DND-41 (cell line): ENCODE measurements around the gene WFIKKN1.

Experiments
- ATAC-seq: fragments of 200-7000 bp; cut with Tn5 transposase; 3 replicates; pipeline ENCODE4 v1.9.1; 2021; ENCODE audit warnings: low read depth; ENCODE audit not compliant: insufficient read depth
- DNase-seq: peaks from one replicate; pipeline ENCODE4 v3.0.0-alpha.2; 2020
- H2AFZ ChIP-seq: 2 replicates; pipeline ENCODE4 v1.6.0; 2012; ENCODE audit warnings: low read depth, low read length
- H3K27ac ChIP-seq: 2 replicates; pipeline ENCODE4 v1.5.1; 2012; ENCODE audit warnings: low read length, inconsistent platforms
- H3K27me3 ChIP-seq: fragments of 200-600 bp; sonication (generic); 2 replicates; pipeline ENCODE4 v1.6.0; 2012; ENCODE audit warnings: low read length, mild to moderate bottlenecking, inconsistent platforms; ENCODE audit not compliant: insufficient read depth, poor library complexity
- H3K36me3 ChIP-seq: 2 replicates; pipeline ENCODE4 v1.5.1; 2012; ENCODE audit warnings: low read length, inconsistent platforms; ENCODE audit not compliant: insufficient read depth
- H3K4me1 ChIP-seq: 2 replicates; pipeline ENCODE4 v1.5.1; 2012; ENCODE audit warnings: mild to moderate bottlenecking, low read length; ENCODE audit not compliant: insufficient read depth
- H3K4me2 ChIP-seq: 2 replicates; pipeline ENCODE4 v1.6.0; 2012; ENCODE audit warnings: mild to moderate bottlenecking, moderate library complexity, low read length, inconsistent platforms; ENCODE audit not compliant: insufficient read depth
- H3K4me3 ChIP-seq, 2 experiments: fragments of 200-600 bp in 1 of 2; shearing (Covaris generic) in 1 of 2; 2 replicates each; pipeline ENCODE4 v1.5.1; 2012 to 2016; ENCODE audit warnings: inconsistent platforms in 2 of 2, low read length in 2 of 2, mild to moderate bottlenecking in 2 of 2, low read depth in 1 of 2, moderate library complexity in 1 of 2
- H3K79me2 ChIP-seq: 2 replicates; pipeline ENCODE4 v1.6.0; 2012; ENCODE audit warnings: low read length, inconsistent platforms; ENCODE audit not compliant: insufficient read depth
- H3K9ac ChIP-seq: 2 replicates; pipeline ENCODE4 v1.6.0; 2012; ENCODE audit warnings: low read depth, mild to moderate bottlenecking, inconsistent platforms, low read length, moderate library complexity
- H3K9me3 ChIP-seq: 2 replicates; pipeline ENCODE4 v1.5.1; 2012; ENCODE audit warnings: low read length, moderate library complexity, mild to moderate bottlenecking, inconsistent platforms; ENCODE audit not compliant: insufficient read depth, severe bottlenecking
- H4K20me1 ChIP-seq: 2 replicates; pipeline ENCODE4 v1.6.0; 2012; ENCODE audit warnings: low read length; ENCODE audit not compliant: insufficient read depth
- EZH2 ChIP-seq: IDR thresholded peaks from 3 replicates; pipeline ENCODE4 v1.6.1; 2012; ENCODE audit warnings: borderline replicate concordance, low read depth, mild to moderate bottlenecking, moderate library complexity, low read length, inconsistent platforms; ENCODE audit not compliant: severe bottlenecking
- TF ChIP-seq, protein P1 (sequence below): IDR thresholded peaks from 2 replicates; pipeline ENCODE4 v1.5.1; 2012; ENCODE audit warnings: borderline replicate concordance, low read length, moderate library complexity, mild to moderate bottlenecking; ENCODE audit not compliant: poor library complexity, severe bottlenecking; ENCODE audit errors: extremely low read depth

WFIKKN1 gene, protein sequence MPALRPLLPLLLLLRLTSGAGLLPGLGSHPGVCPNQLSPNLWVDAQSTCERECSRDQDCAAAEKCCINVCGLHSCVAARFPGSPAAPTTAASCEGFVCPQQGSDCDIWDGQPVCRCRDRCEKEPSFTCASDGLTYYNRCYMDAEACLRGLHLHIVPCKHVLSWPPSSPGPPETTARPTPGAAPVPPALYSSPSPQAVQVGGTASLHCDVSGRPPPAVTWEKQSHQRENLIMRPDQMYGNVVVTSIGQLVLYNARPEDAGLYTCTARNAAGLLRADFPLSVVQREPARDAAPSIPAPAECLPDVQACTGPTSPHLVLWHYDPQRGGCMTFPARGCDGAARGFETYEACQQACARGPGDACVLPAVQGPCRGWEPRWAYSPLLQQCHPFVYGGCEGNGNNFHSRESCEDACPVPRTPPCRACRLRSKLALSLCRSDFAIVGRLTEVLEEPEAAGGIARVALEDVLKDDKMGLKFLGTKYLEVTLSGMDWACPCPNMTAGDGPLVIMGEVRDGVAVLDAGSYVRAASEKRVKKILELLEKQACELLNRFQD

DNA sequence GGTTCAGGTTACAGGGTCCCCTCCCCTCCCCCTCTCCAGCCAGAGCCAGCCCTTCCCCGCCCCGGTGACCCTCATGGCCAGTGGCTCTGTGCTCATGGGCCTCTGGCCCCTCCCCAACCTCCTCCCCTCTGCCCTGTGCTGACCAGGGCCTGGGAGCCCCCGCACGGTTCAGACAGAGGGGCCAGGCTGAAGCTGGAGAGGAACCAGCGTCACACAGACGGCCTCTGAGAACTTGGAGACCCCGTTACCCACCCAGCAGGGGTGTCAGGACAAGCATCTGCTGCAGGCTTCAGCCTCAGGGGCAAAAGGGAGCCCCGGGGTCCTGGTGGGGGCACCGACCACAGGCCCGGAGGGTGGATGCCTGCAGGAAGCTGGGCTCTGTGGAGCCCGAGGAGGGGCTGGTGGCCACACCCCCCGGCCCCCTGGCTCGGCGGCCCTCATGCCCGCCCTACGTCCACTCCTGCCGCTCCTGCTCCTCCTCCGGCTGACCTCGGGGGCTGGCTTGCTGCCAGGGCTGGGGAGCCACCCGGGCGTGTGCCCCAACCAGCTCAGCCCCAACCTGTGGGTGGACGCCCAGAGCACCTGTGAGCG lies at the start of gene WFIKKN1:
TSS of gene WFIKKN1 (plus strand) at position 171 of the 591 bp plus-strand sequence. CDS start at position 440, 269 bp downstream.
- peaks cover 29% of the 10 kb centered on the region for H3K36me3 ChIP-seq

DNA sequence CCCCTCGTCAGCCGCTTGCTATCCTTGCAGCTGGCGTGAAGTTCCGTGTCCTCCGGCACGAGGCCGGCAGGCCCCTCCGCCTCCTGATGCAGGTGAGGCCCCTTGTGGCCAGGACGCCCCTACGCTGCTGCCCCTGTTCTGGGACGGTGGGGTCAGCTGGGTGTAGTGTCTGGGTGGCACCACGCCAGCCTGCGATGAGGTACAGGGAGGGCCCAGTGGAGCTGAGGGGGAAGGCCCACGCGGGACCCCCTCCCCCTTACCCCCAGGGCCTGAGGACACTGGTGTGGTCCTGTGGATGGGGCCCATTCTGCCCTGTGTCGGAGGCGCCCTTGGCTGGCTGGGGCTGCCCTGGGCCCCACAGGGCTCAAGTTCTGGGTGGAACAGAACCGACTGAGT lies 48.6 kb upstream of the WFIKKN1 start:
- Histone ChIP-seq H3K27me3 (no peaks in the 10 kb centered on the region), H3K27ac (no peak overlapping the region), H3K9ac (no peak overlapping the region), H3K4me1 (peaks cover 5% of the 10 kb centered on the region), H3K9me3 (no peaks in the 10 kb centered on the region), H3K79me2 (peaks cover 4% of the 10 kb centered on the region), H4K20me1 (peaks cover 17% of the 10 kb centered on the region; the same call in 1 of the 2 replicates), H3K4me3 (no peak overlapping the region), H3K36me3 (peaks cover 31% of the 10 kb centered on the region), H2AFZ (no peak overlapping the region), H3K4me2 (no peak overlapping the region)
- no peak for ATAC-seq
- no peak for DNase-seq
- no peak for TF ChIP-seq EZH2
- TF ChIP-seq, protein P1, sequence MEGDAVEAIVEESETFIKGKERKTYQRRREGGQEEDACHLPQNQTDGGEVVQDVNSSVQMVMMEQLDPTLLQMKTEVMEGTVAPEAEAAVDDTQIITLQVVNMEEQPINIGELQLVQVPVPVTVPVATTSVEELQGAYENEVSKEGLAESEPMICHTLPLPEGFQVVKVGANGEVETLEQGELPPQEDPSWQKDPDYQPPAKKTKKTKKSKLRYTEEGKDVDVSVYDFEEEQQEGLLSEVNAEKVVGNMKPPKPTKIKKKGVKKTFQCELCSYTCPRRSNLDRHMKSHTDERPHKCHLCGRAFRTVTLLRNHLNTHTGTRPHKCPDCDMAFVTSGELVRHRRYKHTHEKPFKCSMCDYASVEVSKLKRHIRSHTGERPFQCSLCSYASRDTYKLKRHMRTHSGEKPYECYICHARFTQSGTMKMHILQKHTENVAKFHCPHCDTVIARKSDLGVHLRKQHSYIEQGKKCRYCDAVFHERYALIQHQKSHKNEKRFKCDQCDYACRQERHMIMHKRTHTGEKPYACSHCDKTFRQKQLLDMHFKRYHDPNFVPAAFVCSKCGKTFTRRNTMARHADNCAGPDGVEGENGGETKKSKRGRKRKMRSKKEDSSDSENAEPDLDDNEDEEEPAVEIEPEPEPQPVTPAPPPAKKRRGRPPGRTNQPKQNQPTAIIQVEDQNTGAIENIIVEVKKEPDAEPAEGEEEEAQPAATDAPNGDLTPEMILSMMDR, result no peak

More for the DNA sequence above, at the start of gene WFIKKN1:
- no peaks in the 10 kb centered on the region for H3K9me3 ChIP-seq
- no peak within 1 kb of the TSS for H2AFZ ChIP-seq
- H3K4me3 ChIP-seq, result no peak within 1 kb of the TSS
- H3K27ac ChIP-seq, result no peak within 1 kb of the TSS
- no peak for TF ChIP-seq EZH2
- TF ChIP-seq, protein P1, result no peak
- H3K9ac ChIP-seq, result no peak within 1 kb of the TSS
- H4K20me1 ChIP-seq, result peaks cover 34% of the 10 kb centered on the region
- no peak within 1 kb of the TSS for H3K4me2 ChIP-seq
- DNase-seq, result no peak
- H3K79me2 ChIP-seq, result peaks cover 21% of the 10 kb centered on the region
- peaks cover 20% of the 10 kb centered on the region for H3K4me1 ChIP-seq
- no peaks in the 10 kb centered on the region for H3K27me3 ChIP-seq
- ATAC-seq, result no peak

DNA sequence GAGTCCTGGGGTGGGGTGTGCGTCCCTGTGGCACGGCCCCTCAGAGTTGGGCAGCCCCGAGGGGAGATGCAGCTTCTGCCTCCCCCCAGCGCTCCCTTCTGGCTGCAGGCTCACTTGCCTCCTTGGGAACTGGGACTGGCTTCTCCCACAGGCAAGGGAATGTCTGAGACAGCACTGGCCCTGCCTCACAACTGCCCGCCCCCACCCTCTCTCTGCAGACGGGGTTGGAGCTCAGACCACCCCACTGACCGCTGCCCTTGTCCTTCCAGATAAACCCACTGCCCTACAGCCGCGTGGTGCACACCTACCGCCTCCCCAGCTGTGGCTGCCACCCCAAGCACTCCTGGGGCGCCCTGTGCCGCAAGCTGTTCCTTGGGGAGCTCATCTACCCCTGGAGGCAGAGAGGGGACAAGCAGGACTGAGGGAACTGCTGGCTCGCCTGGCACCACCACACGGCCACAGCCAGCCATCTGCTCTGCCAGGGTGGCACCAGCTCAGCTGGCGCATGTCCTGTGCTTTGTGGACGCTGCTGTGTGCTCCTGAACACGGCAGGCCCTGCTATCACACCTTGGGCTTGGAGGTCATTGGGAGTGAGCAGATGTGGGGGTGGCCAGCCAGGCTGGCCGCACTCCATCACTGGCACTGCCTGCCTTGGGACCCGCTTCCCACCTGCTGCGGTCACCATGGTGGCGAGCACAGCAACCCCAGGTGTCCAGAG lies 48.0 kb upstream of the WFIKKN1 start:
- DNase-seq (peak; percentile 5), ATAC-seq (no peak)
- Histone ChIP-seq H3K9me3 (no peaks in the 10 kb centered on the region), H3K27ac (no peak overlapping the region), H4K20me1 (peaks cover 22% of the 10 kb centered on the region), H3K4me2 (no peak overlapping the region), H2AFZ (no peak overlapping the region), H3K79me2 (peaks cover 9% of the 10 kb centered on the region), H3K27me3 (no peaks in the 10 kb centered on the region), H3K4me1 (peaks cover 11% of the 10 kb centered on the region), H3K4me3 (no peak overlapping the region), H3K9ac (no peak overlapping the region), H3K36me3 (peaks cover 30% of the 10 kb centered on the region)
- TF ChIP-seq EZH2, result no peak
- TF ChIP-seq, protein P1, result no peak
